AG04449 (cell line): Measurements from ENCODE around the gene ASF1A.
"Not testable (repeated sequence)": the region's sequence is repeated elsewhere in the genome, so short reads cannot be mapped to it uniquely, and the experiment has no call there.

Source experiments
- CTCF ChIA-PET: fragments of 350-600 bp; formaldehyde crosslinking; extraction: SDS; loops from one replicate; lab custom pipeline; 2021; ENCODE audit warnings: antibody characterized with exemption; lab: Yijun Ruan, JAX
- POLR2A ChIA-PET: fragments of 400-600, 350-600 bp; formaldehyde crosslinking; extraction: SDS; loops from one replicate; lab custom pipeline; 2020; ENCODE audit warnings: antibody characterized with exemption, inconsistent platforms; lab: Yijun Ruan, JAX
- DNase-seq: peaks from one replicate; pipeline ENCODE4 v3.0.0-alpha.2; 2010; ENCODE audit warnings: low read depth, low spot score
- H3K4me3 ChIP-seq: 2 replicates; pipeline ENCODE4 v1.5.1; 2011; ENCODE audit warnings: low read depth, mild to moderate bottlenecking, control low read depth, low read length
- TF ChIP-seq, protein P1 (sequence below): IDR thresholded peaks from one replicate; pipeline ENCODE4 v1.5.1; 2011; ENCODE audit warnings: mild to moderate bottlenecking, moderate library complexity, low read length, control low read depth, inconsistent platforms; ENCODE audit not compliant: insufficient read depth; ENCODE audit errors: missing control alignments

The ASF1A gene

GRCh38 chr6:118860880-118861279 is 33.1 kb upstream of the ASF1A start:
- TF ChIP-seq, protein P1, sequence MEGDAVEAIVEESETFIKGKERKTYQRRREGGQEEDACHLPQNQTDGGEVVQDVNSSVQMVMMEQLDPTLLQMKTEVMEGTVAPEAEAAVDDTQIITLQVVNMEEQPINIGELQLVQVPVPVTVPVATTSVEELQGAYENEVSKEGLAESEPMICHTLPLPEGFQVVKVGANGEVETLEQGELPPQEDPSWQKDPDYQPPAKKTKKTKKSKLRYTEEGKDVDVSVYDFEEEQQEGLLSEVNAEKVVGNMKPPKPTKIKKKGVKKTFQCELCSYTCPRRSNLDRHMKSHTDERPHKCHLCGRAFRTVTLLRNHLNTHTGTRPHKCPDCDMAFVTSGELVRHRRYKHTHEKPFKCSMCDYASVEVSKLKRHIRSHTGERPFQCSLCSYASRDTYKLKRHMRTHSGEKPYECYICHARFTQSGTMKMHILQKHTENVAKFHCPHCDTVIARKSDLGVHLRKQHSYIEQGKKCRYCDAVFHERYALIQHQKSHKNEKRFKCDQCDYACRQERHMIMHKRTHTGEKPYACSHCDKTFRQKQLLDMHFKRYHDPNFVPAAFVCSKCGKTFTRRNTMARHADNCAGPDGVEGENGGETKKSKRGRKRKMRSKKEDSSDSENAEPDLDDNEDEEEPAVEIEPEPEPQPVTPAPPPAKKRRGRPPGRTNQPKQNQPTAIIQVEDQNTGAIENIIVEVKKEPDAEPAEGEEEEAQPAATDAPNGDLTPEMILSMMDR = no peak
- H3K4me3 ChIP-seq = no peak overlapping the region
- CTCF ChIA-PET = interaction anchor here (1.3 to 1.7 kb wide), 2 partner anchors 11 to 15 kb away, joined by 3 read pairs; no protein-coding TSS in a partner anchor
- DNase-seq = no peak
- POLR2A ChIA-PET = no interaction called here

DNA sequence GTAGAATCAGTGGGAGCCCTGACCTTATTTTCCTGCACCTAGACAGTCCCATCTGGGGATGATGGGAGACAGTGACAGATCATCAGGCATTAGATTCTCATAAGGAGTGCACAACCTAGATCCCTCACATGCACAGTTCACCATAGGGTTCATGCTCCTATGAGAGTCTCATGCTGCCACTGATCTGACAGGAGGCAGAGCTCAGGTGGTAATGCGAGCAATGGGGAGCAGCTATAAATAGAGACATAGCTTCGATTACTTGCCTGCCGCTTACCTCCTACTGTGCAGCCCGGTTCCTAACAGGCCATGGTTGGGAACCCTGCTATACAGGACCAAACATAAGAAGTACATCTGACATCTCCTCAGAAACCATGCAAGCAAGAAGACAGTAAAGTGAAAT is 31.5 kb upstream of the ASF1A start:
- TF ChIP-seq, protein P1 = no peak
- no peak overlapping the region for H3K4me3 ChIP-seq
- POLR2A ChIA-PET = no interaction called here
- CTCF ChIA-PET = no interaction called here
- DNase-seq = no peak

GRCh38 chr6:118864341-118865099 is 29.4 kb upstream of the ASF1A start:
- DNase-seq = no peak
- TF ChIP-seq, protein P1 = no peak
- CTCF ChIA-PET = interaction anchor here (1.7 kb wide), 1 partner anchor 30 kb away, joined by 4 read pairs; the partner anchor contains the start of gene ASF1A
- POLR2A ChIA-PET = interaction anchor here (0.6 kb wide), 1 partner anchor 62 kb away, joined by 3 read pairs; no protein-coding TSS in a partner anchor
- no peak overlapping the region for H3K4me3 ChIP-seq

GRCh38 chr6:118865100-118865391 is 28.9 kb upstream of the ASF1A start:
- POLR2A ChIA-PET = no interaction called here
- no peak overlapping the region for H3K4me3 ChIP-seq
- CTCF ChIA-PET = interaction anchor here (1.7 kb wide), 1 partner anchor 29 kb away, joined by 4 read pairs; the partner anchor contains the start of gene ASF1A
- TF ChIP-seq, protein P1 = no peak
- no peak for DNase-seq

DNA sequence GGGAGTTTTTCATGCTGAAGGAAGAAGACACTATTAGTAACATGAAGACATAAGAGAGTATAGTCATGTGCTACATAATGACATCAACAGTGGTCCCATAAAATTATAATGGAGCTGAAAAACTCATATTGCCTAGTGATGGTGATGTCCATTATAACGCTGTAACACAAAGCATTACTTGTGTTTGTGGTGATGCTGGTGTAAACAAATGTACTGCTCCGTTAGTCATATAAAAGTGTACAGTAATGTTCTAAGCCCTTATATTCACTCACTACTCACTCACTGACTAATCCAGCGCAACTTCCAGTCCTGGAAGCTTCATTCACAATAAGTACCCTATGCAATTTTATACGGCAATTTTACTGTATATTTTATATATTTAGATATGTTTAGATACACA is 26.8 kb upstream of the ASF1A start:
- TF ChIP-seq, protein P1 = no peak
- ChIA-PET CTCF (no interaction called here), POLR2A (no interaction called here)
- no peak overlapping the region for H3K4me3 ChIP-seq
- DNase-seq = no peak

DNA sequence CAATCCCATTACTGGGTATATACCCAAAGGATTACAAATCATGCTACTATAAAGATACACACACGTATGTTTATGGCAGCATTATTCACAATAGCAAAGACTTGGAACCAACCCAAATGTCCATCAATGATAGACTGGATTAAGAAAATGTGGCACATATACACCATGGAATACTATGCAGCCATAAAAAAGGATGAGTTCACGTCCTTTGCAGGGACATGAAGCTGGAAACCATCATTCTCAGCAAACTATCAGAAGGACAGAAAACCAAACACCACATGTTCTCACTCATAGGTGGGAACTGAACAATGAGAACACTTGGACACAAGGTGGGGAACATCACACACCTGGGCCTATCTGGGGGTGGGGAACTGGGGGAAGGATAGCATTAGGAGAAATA is 25.1 kb upstream of the ASF1A start:
- POLR2A ChIA-PET, DNase-seq, CTCF ChIA-PET, H3K4me3 ChIP-seq: not testable (repeated sequence)

- TF ChIP-seq, protein P1 = no peak
- no peak for DNase-seq
- CTCF ChIA-PET = no interaction called here
- H3K4me3 ChIP-seq = no peak overlapping the region
- POLR2A ChIA-PET = no interaction called here
These were observed 24.6 kb upstream of the ASF1A start for GRCh38 chr6:118869350-118869749.
